SU-DHL-6 (cell line): ENCODE results near the gene STC2.

ENCODE experiments used
- CTCF ChIP-seq: fragments of 200-600 bp; sonication (generic); IDR thresholded peaks from one replicate; pipeline ENCODE4 v1.5.1; 2017; ENCODE audit warnings: antibody characterized with exemption, mild to moderate bottlenecking, low read length, moderate library complexity; ENCODE audit not compliant: insufficient read depth, poor library complexity, severe bottlenecking
- EZH2phosphoT487 ChIP-seq: fragments of 200-600 bp; sonication (generic), shearing (Covaris generic); conservative IDR thresholded peaks from 2 replicates; pipeline ENCODE4 v1.6.1; 2018; ENCODE audit warnings: mild to moderate bottlenecking, antibody characterized with exemption, low read length, moderate library complexity, mixed read lengths

GRCh38 chr5:173290477-173291131, 37.6 kb downstream of the STC2 start:
- TF ChIP-seq CTCF (no peak), EZH2phosphoT487 (no peak)
